GM12801 (cell line): ENCODE data around the gene SLC52A3.

Experiments used
- CTCF ChIP-seq: IDR thresholded peaks from one replicate; pipeline ENCODE4 v1.5.1; 2011; ENCODE audit warnings: control low read depth; ENCODE audit not compliant: insufficient read length; ENCODE audit errors: extremely low read depth

The SLC52A3 gene

GRCh38 chr20:733861-734260, 34.4 kb downstream of the SLC52A3 start:
- no peak for TF ChIP-seq CTCF

GRCh38 chr20:732727-733126, 35.6 kb downstream of the SLC52A3 start:
- TF ChIP-seq CTCF = no peak

GRCh38 chr20:731891-732560, 36.3 kb downstream of the SLC52A3 start:
- no peak for TF ChIP-seq CTCF

GRCh38 chr20:730005-730404, 38.3 kb downstream of the SLC52A3 start:
- no peak for TF ChIP-seq CTCF

GRCh38 chr20:728256-728944, 39.9 kb downstream of the SLC52A3 start:
- TF ChIP-seq CTCF = no peak

GRCh38 chr20:726160-726559, 42.1 kb downstream of the SLC52A3 start:
- no peak for TF ChIP-seq CTCF

- TF ChIP-seq CTCF = no peak
These were observed 42.8 kb downstream of the SLC52A3 start for GRCh38 chr20:725491-725890.
